HepG2 (cell line): ENCODE measurements around the gene ZP2.

Source experiments
- EZH2 ChIP-seq: conservative IDR thresholded peaks from 2 replicates; pipeline ENCODE4 v1.6.1; 2012; ENCODE audit warnings: mild to moderate bottlenecking, low read depth, low read length, moderate library complexity
- FOXM1 ChIP-seq: sonication (generic); formaldehyde crosslinking; IDR thresholded peaks from 2 replicates; pipeline ENCODE4 v1.5.0; 2020; ENCODE audit warnings: missing genetic modification reagents
- MAFF ChIP-seq: IDR thresholded peaks from 2 replicates; pipeline ENCODE4 v1.6.1; 2011; ENCODE audit warnings: low read depth, low read length, improper control_type of control experiment
- NFYB ChIP-seq: sonication (generic); formaldehyde crosslinking; IDR thresholded peaks from 2 replicates; pipeline ENCODE4 v1.4.0; 2020; ENCODE audit warnings: missing genetic modification reagents
- RARA ChIP-seq: IDR thresholded peaks from 2 replicates; pipeline ENCODE4 v1.6.1; 2016; ENCODE audit warnings: missing genetic modification reagents, missing compliant biosample characterization
- ZNF331 ChIP-seq: sonication (generic); formaldehyde crosslinking; IDR thresholded peaks from 2 replicates; pipeline ENCODE4 v1.4.0; 2020; ENCODE audit warnings: missing genetic modification reagents
- ZNF747 ChIP-seq: sonication (generic); formaldehyde crosslinking; IDR thresholded peaks from 2 replicates; pipeline ENCODE4 v1.8.1; 2023; ENCODE audit warnings: missing genetic modification reagents, mild to moderate bottlenecking, borderline replicate concordance
- TF ChIP-seq, protein P1 (sequence below): IDR thresholded peaks from 2 replicates; pipeline ENCODE4 v1.6.1; 2016; ENCODE audit warnings: missing compliant biosample characterization, missing genetic modification reagents, borderline replicate concordance
- TF ChIP-seq, protein P2 (sequence below), 2 experiments: sonication (generic) in 1 of 2; formaldehyde crosslinking in 1 of 2; IDR thresholded peaks; 2 replicates each; pipeline versions ENCODE4 v1.5.1 to v1.6.1; 2011 to 2020; ENCODE audit warnings: borderline replicate concordance in 1 of 2, low read depth in 1 of 2, low read length in 1 of 2, mild to moderate bottlenecking in 1 of 2, missing genetic modification reagents in 1 of 2, moderate library complexity in 1 of 2
- TF ChIP-seq, protein P3 (sequence below): sonication (generic); formaldehyde crosslinking; IDR thresholded peaks from 2 replicates; pipeline ENCODE4 v1.5.0; 2020; ENCODE audit warnings: mild to moderate bottlenecking, missing genetic modification reagents, moderate library complexity
- TF ChIP-seq, protein P4 (sequence below): sonication (generic); formaldehyde crosslinking; IDR thresholded peaks from 2 replicates; pipeline ENCODE4 v1.8.0; 2022; ENCODE audit warnings: mild to moderate bottlenecking, missing genetic modification reagents, borderline replicate concordance
- TF ChIP-seq, protein P5 (sequence below), 2 experiments: fragments of 450-650 bp in 1 of 2; sonication (generic) in 1 of 2; formaldehyde crosslinking in 1 of 2; IDR thresholded peaks; 2 replicates each; pipeline versions ENCODE4 v1.6.1 to v1.8.0; 2016 to 2022; ENCODE audit warnings: antibody characterized with exemption in 1 of 2, mild to moderate bottlenecking in 1 of 2, missing genetic modification reagents in 1 of 2

DNA sequence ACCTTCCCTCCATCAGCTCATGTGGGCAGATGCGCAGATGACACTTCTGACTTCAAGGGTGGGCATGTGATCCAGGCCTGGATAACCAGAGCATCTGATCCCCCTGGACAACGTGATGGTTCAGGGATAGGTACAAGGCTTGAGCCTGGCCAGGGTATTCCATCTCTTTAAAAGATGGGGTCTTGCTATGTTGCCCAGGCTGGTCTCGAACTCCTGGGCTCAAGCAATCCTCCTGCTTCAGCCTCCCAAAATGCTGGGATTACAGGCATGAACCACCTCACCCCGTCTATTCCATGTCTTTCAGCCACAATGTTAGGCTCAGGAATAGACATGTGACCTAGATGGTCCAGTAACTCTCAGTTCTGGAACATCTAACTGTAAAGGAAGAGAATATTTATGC, 45.9 kb upstream of the ZP2 start:
- no peak for TF ChIP-seq NFYB (CRISPR knock-in tag)
- TF ChIP-seq ZNF747, result no peak
- TF ChIP-seq, protein P1, sequence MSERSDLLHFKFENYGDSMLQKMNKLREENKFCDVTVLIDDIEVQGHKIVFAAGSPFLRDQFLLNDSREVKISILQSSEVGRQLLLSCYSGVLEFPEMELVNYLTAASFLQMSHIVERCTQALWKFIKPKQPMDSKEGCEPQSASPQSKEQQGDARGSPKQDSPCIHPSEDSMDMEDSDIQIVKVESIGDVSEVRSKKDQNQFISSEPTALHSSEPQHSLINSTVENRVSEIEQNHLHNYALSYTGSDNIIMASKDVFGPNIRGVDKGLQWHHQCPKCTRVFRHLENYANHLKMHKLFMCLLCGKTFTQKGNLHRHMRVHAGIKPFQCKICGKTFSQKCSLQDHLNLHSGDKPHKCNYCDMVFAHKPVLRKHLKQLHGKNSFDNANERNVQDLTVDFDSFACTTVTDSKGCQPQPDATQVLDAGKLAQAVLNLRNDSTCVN (CRISPR knock-in tag), result no peak
- TF ChIP-seq, protein P2, sequence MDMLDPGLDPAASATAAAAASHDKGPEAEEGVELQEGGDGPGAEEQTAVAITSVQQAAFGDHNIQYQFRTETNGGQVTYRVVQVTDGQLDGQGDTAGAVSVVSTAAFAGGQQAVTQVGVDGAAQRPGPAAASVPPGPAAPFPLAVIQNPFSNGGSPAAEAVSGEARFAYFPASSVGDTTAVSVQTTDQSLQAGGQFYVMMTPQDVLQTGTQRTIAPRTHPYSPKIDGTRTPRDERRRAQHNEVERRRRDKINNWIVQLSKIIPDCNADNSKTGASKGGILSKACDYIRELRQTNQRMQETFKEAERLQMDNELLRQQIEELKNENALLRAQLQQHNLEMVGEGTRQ (IDR thresholded peaks at IDR 0.05; ENCODE audit: low read depth, low read length), result no peak
- TF ChIP-seq, protein P2 (CRISPR knock-in tag; IDR thresholded peaks at IDR 0.05; ENCODE audit: borderline replicate concordance), result no peak
- TF ChIP-seq, protein P3, sequence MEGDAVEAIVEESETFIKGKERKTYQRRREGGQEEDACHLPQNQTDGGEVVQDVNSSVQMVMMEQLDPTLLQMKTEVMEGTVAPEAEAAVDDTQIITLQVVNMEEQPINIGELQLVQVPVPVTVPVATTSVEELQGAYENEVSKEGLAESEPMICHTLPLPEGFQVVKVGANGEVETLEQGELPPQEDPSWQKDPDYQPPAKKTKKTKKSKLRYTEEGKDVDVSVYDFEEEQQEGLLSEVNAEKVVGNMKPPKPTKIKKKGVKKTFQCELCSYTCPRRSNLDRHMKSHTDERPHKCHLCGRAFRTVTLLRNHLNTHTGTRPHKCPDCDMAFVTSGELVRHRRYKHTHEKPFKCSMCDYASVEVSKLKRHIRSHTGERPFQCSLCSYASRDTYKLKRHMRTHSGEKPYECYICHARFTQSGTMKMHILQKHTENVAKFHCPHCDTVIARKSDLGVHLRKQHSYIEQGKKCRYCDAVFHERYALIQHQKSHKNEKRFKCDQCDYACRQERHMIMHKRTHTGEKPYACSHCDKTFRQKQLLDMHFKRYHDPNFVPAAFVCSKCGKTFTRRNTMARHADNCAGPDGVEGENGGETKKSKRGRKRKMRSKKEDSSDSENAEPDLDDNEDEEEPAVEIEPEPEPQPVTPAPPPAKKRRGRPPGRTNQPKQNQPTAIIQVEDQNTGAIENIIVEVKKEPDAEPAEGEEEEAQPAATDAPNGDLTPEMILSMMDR (CRISPR knock-in tag), result no peak
- no peak for TF ChIP-seq EZH2
- TF ChIP-seq, protein P4, sequence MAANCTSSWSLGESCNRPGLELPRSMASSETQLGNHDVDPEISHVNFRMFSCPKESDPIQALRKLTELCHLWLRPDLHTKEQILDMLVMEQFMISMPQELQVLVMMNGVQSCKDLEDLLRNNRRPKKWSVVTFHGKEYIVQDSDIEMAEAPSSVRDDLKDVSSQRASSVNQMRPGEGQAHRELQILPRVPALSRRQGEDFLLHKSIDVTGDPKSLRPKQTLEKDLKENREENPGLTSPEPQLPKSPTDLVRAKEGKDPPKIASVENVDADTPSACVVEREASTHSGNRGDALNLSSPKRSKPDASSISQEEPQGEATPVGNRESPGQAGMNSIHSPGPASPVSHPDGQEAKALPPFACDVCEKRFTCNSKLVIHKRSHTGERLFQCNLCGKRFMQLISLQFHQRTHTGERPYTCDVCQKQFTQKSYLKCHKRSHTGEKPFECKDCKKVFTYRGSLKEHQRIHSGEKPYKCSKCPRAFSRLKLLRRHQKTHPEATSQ, result no peak
- TF ChIP-seq MAFF, result no peak
- no peak for TF ChIP-seq ZNF331
- no peak for TF ChIP-seq FOXM1 (CRISPR knock-in tag)
- TF ChIP-seq, protein P5, sequence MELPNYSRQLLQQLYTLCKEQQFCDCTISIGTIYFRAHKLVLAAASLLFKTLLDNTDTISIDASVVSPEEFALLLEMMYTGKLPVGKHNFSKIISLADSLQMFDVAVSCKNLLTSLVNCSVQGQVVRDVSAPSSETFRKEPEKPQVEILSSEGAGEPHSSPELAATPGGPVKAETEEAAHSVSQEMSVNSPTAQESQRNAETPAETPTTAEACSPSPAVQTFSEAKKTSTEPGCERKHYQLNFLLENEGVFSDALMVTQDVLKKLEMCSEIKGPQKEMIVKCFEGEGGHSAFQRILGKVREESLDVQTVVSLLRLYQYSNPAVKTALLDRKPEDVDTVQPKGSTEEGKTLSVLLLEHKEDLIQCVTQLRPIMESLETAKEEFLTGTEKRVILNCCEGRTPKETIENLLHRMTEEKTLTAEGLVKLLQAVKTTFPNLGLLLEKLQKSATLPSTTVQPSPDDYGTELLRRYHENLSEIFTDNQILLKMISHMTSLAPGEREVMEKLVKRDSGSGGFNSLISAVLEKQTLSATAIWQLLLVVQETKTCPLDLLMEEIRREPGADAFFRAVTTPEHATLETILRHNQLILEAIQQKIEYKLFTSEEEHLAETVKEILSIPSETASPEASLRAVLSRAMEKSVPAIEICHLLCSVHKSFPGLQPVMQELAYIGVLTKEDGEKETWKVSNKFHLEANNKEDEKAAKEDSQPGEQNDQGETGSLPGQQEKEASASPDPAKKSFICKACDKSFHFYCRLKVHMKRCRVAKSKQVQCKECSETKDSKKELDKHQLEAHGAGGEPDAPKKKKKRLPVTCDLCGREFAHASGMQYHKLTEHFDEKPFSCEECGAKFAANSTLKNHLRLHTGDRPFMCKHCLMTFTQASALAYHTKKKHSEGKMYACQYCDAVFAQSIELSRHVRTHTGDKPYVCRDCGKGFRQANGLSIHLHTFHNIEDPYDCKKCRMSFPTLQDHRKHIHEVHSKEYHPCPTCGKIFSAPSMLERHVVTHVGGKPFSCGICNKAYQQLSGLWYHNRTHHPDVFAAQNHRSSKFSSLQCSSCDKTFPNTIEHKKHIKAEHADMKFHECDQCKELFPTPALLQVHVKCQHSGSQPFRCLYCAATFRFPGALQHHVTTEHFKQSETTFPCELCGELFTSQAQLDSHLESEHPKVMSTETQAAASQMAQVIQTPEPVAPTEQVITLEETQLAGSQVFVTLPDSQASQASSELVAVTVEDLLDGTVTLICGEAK (IDR thresholded peaks at IDR 0.05), result no peak
- TF ChIP-seq, protein P5 (CRISPR knock-in tag; IDR thresholded peaks at IDR 0.05), result no peak
- TF ChIP-seq RARA (CRISPR knock-in tag), result no peak
